SK-N-SH (cell line): ENCODE results near the gene PLCG1. TPM values are rescaled to one million over a fixed set of nuclear protein-coding genes. Genes with fewer than 3 reads are reported as not detected.

Experiments used
- CTCF ChIA-PET: fragments of 300-600, 350-600 bp; formaldehyde crosslinking; extraction: SDS; loops from one replicate; lab custom pipeline; 2021; lab: Yijun Ruan, JAX
- POLR2A ChIA-PET: fragments of 350-600 bp; sonication (Branson Sonifier 250); formaldehyde crosslinking; extraction: SDS; loops from one replicate; lab custom pipeline; 2020; ENCODE audit warnings: antibody characterized with exemption, inconsistent platforms; lab: Yijun Ruan, JAX
- DNase-seq: peaks from one replicate; pipeline ENCODE4 v3.0.0; 2012
- H2AFZ ChIP-seq: fragments of 200-600 bp; sonication (generic); 2 replicates; pipeline ENCODE4 v1.8.1; 2016; ENCODE audit warnings: antibody characterized with exemption, mild to moderate bottlenecking, low read depth
- H3F3A ChIP-seq: fragments of 200-600 bp; sonication (generic); replicated peaks from 2 replicates; pipeline ENCODE3; 2016; ENCODE audit warnings: antibody characterized with exemption, mild to moderate bottlenecking; ENCODE audit not compliant: insufficient read depth
- H3K27ac ChIP-seq, 2 experiments: fragments of 200-500 bp in 1 of 2; fragments of 200-600 bp in 1 of 2; sonication (Bioruptor generic) in 1 of 2; sonication (generic), shearing (Covaris generic) in 1 of 2; 2 replicates each; pipeline versions ENCODE4 v1.5.1 to v1.6.1; 2014 to 2016; ENCODE audit warnings: low read depth in 2 of 2, inconsistent platforms in 1 of 2, low read length in 1 of 2, mild to moderate bottlenecking in 1 of 2, mixed read lengths in 1 of 2
- H3K27me3 ChIP-seq: fragments of 200-600 bp; sonication (generic), shearing (Covaris generic); 2 replicates; pipeline ENCODE4 v1.6.1; 2016; ENCODE audit warnings: mixed run types; ENCODE audit not compliant: insufficient read depth
- H3K36me3 ChIP-seq, 2 experiments: fragments of 200-500 bp in 1 of 2; fragments of 200-600 bp in 1 of 2; sonication (Bioruptor generic) in 1 of 2; sonication (generic) in 1 of 2; replicated peaks in 1 of 2; 2 replicates each; pipeline versions ENCODE3 to v1.5.1; 2014 to 2016; ENCODE audit warnings: low read length in 1 of 2, mild to moderate bottlenecking in 1 of 2; ENCODE audit not compliant: insufficient read depth in 2 of 2, control insufficient read depth in 1 of 2
- H3K4me1 ChIP-seq, 2 experiments: fragments of 200-500 bp in 1 of 2; fragments of 200-600 bp in 1 of 2; sonication (Bioruptor generic) in 1 of 2; sonication (generic), shearing (Covaris generic) in 1 of 2; 2 replicates each; pipeline versions ENCODE4 v1.5.1 to v1.6.1; 2014 to 2016; ENCODE audit warnings: low read depth in 1 of 2, low read length in 1 of 2, mixed run types in 1 of 2; ENCODE audit not compliant: insufficient read depth in 2 of 2, control insufficient read depth in 1 of 2
- H3K4me2 ChIP-seq: fragments of 200-600 bp; sonication (generic), shearing (Covaris generic); 2 replicates; pipeline ENCODE4 v1.6.1; 2017; ENCODE audit warnings: mixed run types
- H3K4me3 ChIP-seq, 2 experiments: fragments of 200-500 bp in 1 of 2; fragments of 200-600 bp in 1 of 2; sonication (Bioruptor generic) in 1 of 2; sonication (generic), shearing (Covaris generic) in 1 of 2; 2 replicates each; pipeline versions ENCODE4 v1.5.1 to v1.8.1; 2014 to 2016; ENCODE audit warnings: low read depth in 2 of 2, inconsistent platforms in 1 of 2, low read length in 1 of 2, mild to moderate bottlenecking in 1 of 2, mixed read lengths in 1 of 2, moderate library complexity in 1 of 2
- H3K79me2 ChIP-seq: fragments of 200-600 bp; sonication (generic); 2 replicates; pipeline ENCODE4 v1.8.1; 2017; ENCODE audit warnings: mild to moderate bottlenecking; ENCODE audit not compliant: insufficient read depth
- H3K9ac ChIP-seq: fragments of 200-600 bp; sonication (generic); 2 replicates; pipeline ENCODE4 v1.6.1; 2017; ENCODE audit warnings: mixed run types
- H3K9me2 ChIP-seq: fragments of 200-600 bp; sonication (generic); 2 replicates; pipeline ENCODE4 v1.6.1; 2017; ENCODE audit warnings: mixed run types
- H3K9me3 ChIP-seq: fragments of 200-600 bp; sonication (generic); 2 replicates; pipeline ENCODE4 v1.6.1; 2017; ENCODE audit warnings: mixed run types, mild to moderate bottlenecking, moderate library complexity
- H4K20me1 ChIP-seq: fragments of 200-600 bp; sonication (generic); 2 replicates; pipeline ENCODE4 v1.6.1; 2017; ENCODE audit warnings: mild to moderate bottlenecking, mixed run types; ENCODE audit not compliant: insufficient read depth
- EP300 ChIP-seq, 2 experiments: IDR thresholded peaks; 2 replicates each; pipeline versions ENCODE4 v1.4.0 to v1.6.1; 2012; ENCODE audit warnings: borderline replicate concordance in 1 of 2, low read depth in 1 of 2, low read length in 1 of 2
- EZH2phosphoT487 ChIP-seq: fragments of 200-600 bp; sonication (generic); IDR thresholded peaks from 2 replicates; pipeline ENCODE4 v1.6.1; 2017; ENCODE audit warnings: low read depth, mixed run types, mild to moderate bottlenecking, antibody characterized with exemption, moderate library complexity, borderline replicate concordance
- FOXM1 ChIP-seq: IDR thresholded peaks from 2 replicates; pipeline ENCODE4 v1.4.0; 2012; ENCODE audit warnings: low read depth, mild to moderate bottlenecking
- GABPA ChIP-seq: IDR thresholded peaks from 2 replicates; pipeline ENCODE4 v1.4.0; 2012; ENCODE audit warnings: low read depth, mild to moderate bottlenecking
- MXI1 ChIP-seq: IDR thresholded peaks from 2 replicates; pipeline ENCODE4 v1.6.1; 2012; ENCODE audit warnings: mild to moderate bottlenecking, low read depth, low read length, improper control_type of control experiment
- NFIC ChIP-seq: IDR thresholded peaks from 2 replicates; pipeline ENCODE4 v1.4.0; 2012; ENCODE audit warnings: borderline replicate concordance
- NRF1 ChIP-seq: IDR thresholded peaks from 2 replicates; pipeline ENCODE4 v1.6.1; 2012; ENCODE audit warnings: low read depth, mild to moderate bottlenecking, low read length
- RFX5 ChIP-seq: IDR thresholded peaks from 2 replicates; pipeline ENCODE4 v1.6.1; 2012; ENCODE audit warnings: mild to moderate bottlenecking, improper control_type of control experiment, low read length
- SMC3 ChIP-seq: IDR thresholded peaks from 2 replicates; pipeline ENCODE4 v1.6.1; 2012; ENCODE audit warnings: low read depth, low read length, improper control_type of control experiment
- TAF1 ChIP-seq: IDR thresholded peaks from 2 replicates; pipeline ENCODE4 v1.6.1; 2012; ENCODE audit warnings: low read depth, mild to moderate bottlenecking, low read length, moderate library complexity, borderline replicate concordance
- WGBS: methylation state at CpG from one replicate; pipeline ENCODE4 v1.1.6; 2017; ENCODE audit warnings: low lambda C conversion rate; 5-methylcytosine and 5-hydroxymethylcytosine counted together
- polyA plus RNA-seq, 3 experiments: library from polyadenylated mRNA; depleted of rRNA; stranded (reverse); fragments of >200 nt; gene quantifications; 2 replicates each; pipeline ENCODE4 v1.2.3, GENCODE V29; 2012
- TF ChIP-seq, protein P1 (sequence below): IDR thresholded peaks from 2 replicates; pipeline ENCODE4 v1.4.0; 2012; ENCODE audit warnings: low read depth, borderline replicate concordance
- TF ChIP-seq, protein P2 (sequence below): IDR thresholded peaks from 2 replicates; pipeline ENCODE4 v1.6.1; 2012; ENCODE audit warnings: mild to moderate bottlenecking, low read depth, low read length, moderate library complexity
- TF ChIP-seq, protein P3 (sequence below): fragments of 150-350 bp; IDR thresholded peaks from 2 replicates; pipeline ENCODE4 v1.6.1; 2017; ENCODE audit warnings: antibody characterized with exemption, low read length, low read depth, borderline replicate concordance
- TF ChIP-seq, protein P4 (sequence below): IDR thresholded peaks from 2 replicates; pipeline ENCODE4; 2012

Gene PLCG1
- polyA plus RNA-seq, 1 of the 3 experiments (the other 2 are of a cell fraction), result 81.4 TPM

DNA sequence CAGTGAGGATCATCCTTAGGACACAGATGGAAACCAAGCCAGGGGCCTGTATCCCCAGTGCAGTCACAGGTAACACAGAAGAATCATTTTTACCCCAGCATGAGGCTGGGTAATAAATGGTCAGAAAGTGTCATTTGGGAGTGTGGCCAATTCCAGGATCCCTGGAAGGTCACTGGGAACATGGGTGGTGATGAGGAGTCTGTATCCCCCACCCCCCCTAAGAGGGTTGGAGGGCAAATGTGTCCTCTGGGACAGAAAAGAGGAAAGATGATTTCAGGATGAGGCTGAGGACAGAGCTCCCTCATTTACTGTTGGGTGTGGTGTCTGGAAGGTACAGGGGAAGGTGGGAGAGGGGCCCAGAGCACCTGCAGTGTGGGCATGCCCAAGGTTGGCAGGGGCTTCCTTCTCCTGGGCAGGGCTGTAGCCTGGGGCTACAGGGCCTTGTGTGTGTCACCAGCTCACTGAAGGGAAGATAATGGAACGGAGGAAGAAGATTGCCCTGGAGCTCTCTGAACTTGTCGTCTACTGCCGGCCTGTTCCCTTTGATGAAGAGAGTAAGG lies 34.5 kb downstream of the PLCG1 start:
- Histone ChIP-seq H3K79me2 (no peaks in the 10 kb centered on the region), H3K4me3 (no peak overlapping the region), H3K9me2 (no peaks in the 10 kb centered on the region), H3K4me1 (no peaks in the 10 kb centered on the region), H3K27ac (no peak overlapping the region), H4K20me1 (peaks cover 5% of the 10 kb centered on the region; the same call in 1 of the 2 replicates), H3K4me2 (no peak overlapping the region), H3K9me3 (no peaks in the 10 kb centered on the region), H3K36me3 (peaks cover 35 to 92% of the 10 kb centered on the region in 2 experiments), H3F3A (peaks cover 6% of the 10 kb centered on the region), H3K27me3 (no peaks in the 10 kb centered on the region), H2AFZ (no peak overlapping the region), H3K9ac (no peak overlapping the region)
- DNase-seq, result no peak
- WGBS, result 94% methylated on average over 3 of the region's 3 CpGs
- TF ChIP-seq GABPA (no peak), TAF1 (no peak), EZH2phosphoT487 (no peak), EP300 (IDR thresholded peaks at IDR 0.05; ENCODE audit: borderline replicate concordance in 1 of 2, low read depth in 1 of 2, low read length in 1 of 2) (no peak), MXI1 (no peak), NFIC (no peak), RFX5 (no peak), NRF1 (no peak), FOXM1 (no peak), SMC3 (no peak)
- TF ChIP-seq, protein P1, sequence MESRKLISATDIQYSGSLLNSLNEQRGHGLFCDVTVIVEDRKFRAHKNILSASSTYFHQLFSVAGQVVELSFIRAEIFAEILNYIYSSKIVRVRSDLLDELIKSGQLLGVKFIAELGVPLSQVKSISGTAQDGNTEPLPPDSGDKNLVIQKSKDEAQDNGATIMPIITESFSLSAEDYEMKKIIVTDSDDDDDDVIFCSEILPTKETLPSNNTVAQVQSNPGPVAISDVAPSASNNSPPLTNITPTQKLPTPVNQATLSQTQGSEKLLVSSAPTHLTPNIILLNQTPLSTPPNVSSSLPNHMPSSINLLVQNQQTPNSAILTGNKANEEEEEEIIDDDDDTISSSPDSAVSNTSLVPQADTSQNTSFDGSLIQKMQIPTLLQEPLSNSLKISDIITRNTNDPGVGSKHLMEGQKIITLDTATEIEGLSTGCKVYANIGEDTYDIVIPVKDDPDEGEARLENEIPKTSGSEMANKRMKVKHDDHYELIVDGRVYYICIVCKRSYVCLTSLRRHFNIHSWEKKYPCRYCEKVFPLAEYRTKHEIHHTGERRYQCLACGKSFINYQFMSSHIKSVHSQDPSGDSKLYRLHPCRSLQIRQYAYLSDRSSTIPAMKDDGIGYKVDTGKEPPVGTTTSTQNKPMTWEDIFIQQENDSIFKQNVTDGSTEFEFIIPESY, result no peak
- TF ChIP-seq, protein P2, sequence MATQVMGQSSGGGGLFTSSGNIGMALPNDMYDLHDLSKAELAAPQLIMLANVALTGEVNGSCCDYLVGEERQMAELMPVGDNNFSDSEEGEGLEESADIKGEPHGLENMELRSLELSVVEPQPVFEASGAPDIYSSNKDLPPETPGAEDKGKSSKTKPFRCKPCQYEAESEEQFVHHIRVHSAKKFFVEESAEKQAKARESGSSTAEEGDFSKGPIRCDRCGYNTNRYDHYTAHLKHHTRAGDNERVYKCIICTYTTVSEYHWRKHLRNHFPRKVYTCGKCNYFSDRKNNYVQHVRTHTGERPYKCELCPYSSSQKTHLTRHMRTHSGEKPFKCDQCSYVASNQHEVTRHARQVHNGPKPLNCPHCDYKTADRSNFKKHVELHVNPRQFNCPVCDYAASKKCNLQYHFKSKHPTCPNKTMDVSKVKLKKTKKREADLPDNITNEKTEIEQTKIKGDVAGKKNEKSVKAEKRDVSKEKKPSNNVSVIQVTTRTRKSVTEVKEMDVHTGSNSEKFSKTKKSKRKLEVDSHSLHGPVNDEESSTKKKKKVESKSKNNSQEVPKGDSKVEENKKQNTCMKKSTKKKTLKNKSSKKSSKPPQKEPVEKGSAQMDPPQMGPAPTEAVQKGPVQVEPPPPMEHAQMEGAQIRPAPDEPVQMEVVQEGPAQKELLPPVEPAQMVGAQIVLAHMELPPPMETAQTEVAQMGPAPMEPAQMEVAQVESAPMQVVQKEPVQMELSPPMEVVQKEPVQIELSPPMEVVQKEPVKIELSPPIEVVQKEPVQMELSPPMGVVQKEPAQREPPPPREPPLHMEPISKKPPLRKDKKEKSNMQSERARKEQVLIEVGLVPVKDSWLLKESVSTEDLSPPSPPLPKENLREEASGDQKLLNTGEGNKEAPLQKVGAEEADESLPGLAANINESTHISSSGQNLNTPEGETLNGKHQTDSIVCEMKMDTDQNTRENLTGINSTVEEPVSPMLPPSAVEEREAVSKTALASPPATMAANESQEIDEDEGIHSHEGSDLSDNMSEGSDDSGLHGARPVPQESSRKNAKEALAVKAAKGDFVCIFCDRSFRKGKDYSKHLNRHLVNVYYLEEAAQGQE, result no peak
- TF ChIP-seq, protein P3, sequence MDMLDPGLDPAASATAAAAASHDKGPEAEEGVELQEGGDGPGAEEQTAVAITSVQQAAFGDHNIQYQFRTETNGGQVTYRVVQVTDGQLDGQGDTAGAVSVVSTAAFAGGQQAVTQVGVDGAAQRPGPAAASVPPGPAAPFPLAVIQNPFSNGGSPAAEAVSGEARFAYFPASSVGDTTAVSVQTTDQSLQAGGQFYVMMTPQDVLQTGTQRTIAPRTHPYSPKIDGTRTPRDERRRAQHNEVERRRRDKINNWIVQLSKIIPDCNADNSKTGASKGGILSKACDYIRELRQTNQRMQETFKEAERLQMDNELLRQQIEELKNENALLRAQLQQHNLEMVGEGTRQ, result no peak
- TF ChIP-seq, protein P4, sequence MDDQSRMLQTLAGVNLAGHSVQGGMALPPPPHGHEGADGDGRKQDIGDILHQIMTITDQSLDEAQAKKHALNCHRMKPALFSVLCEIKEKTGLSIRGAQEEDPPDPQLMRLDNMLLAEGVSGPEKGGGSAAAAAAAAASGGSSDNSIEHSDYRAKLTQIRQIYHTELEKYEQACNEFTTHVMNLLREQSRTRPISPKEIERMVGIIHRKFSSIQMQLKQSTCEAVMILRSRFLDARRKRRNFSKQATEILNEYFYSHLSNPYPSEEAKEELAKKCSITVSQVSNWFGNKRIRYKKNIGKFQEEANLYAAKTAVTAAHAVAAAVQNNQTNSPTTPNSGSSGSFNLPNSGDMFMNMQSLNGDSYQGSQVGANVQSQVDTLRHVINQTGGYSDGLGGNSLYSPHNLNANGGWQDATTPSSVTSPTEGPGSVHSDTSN, result no peak
- POLR2A ChIA-PET, result no interaction called here
- CTCF ChIA-PET, result interaction anchor here (0.6 to 7.6 kb wide), 9 partner anchors 10 to 1937 kb away, joined by 3 to 112 read pairs (median 10); partner anchors contain the start of gene LPIN3
